GM23248 (cell line): ENCODE data around the gene FYB2. TPM values are rescaled to one million over a fixed set of nuclear protein-coding genes. Genes with fewer than 3 reads are reported as not detected.

Experiments used
- DNase-seq: peaks from one replicate; pipeline ENCODE4 v3.0.0-alpha.2; 2015
- H2AFZ ChIP-seq: fragments of 200-600 bp; sonication (generic); 2 replicates; pipeline ENCODE4 v1.6.1; 2016; ENCODE audit warnings: antibody characterized with exemption
- H3F3A ChIP-seq: fragments of 200-600 bp; sonication (generic); 2 replicates; pipeline ENCODE4 v1.6.1; 2016; ENCODE audit warnings: mild to moderate bottlenecking, antibody characterized with exemption, mixed run types; ENCODE audit not compliant: insufficient read depth
- H3K27ac ChIP-seq: fragments of 200-600 bp; sonication (generic); 2 replicates; pipeline ENCODE4 v1.5.1; 2016; ENCODE audit warnings: mild to moderate bottlenecking
- H3K27me3 ChIP-seq: fragments of 200-600 bp; sonication (generic); replicated peaks from 2 replicates; pipeline ENCODE4 v1.6.1; 2016; ENCODE audit warnings: mild to moderate bottlenecking; ENCODE audit not compliant: insufficient read depth
- H3K36me3 ChIP-seq: fragments of 200-600 bp; sonication (generic); 2 replicates; pipeline ENCODE4 v1.6.1; 2016; ENCODE audit warnings: low read depth, mild to moderate bottlenecking
- H3K4me1 ChIP-seq: fragments of 200-600 bp; sonication (generic); 2 replicates; pipeline ENCODE4 v1.6.1; 2016; ENCODE audit warnings: mild to moderate bottlenecking; ENCODE audit not compliant: insufficient read depth
- H3K4me2 ChIP-seq: fragments of 200-600 bp; sonication (generic); one replicate; pipeline ENCODE4 v1.6.1; 2016; ENCODE audit warnings: mild to moderate bottlenecking; ENCODE audit not compliant: unreplicated experiment
- H3K4me3 ChIP-seq: fragments of 200-600 bp; sonication (generic); 2 replicates; pipeline ENCODE4 v1.5.1; 2016; ENCODE audit warnings: mild to moderate bottlenecking
- H3K79me2 ChIP-seq: fragments of 200-600 bp; sonication (generic); 2 replicates; pipeline ENCODE4 v1.6.1; 2016; ENCODE audit warnings: mild to moderate bottlenecking; ENCODE audit not compliant: insufficient read depth
- H3K9ac ChIP-seq: fragments of 200-600 bp; sonication (generic); 2 replicates; pipeline ENCODE4 v1.6.1; 2016; ENCODE audit warnings: mild to moderate bottlenecking
- H3K9me2 ChIP-seq: fragments of 200-600 bp; sonication (generic); 2 replicates; pipeline ENCODE4 v1.6.1; 2016; ENCODE audit warnings: mixed run types, mild to moderate bottlenecking, moderate library complexity; ENCODE audit not compliant: insufficient read depth
- H3K9me3 ChIP-seq: fragments of 200-600 bp; sonication (generic); one replicate; pipeline ENCODE4 v1.6.1; 2017; ENCODE audit warnings: low read depth
- H4K20me1 ChIP-seq: fragments of 200-600 bp; sonication (generic); 2 replicates; pipeline ENCODE4 v1.6.0; 2016; ENCODE audit not compliant: insufficient read depth
- EZH2 ChIP-seq: fragments of 200-600 bp; sonication (generic); IDR thresholded peaks from 2 replicates; pipeline ENCODE4 v1.6.1; 2018; ENCODE audit warnings: antibody characterized with exemption, mild to moderate bottlenecking; ENCODE audit not compliant: insufficient read depth, poor library complexity, severe bottlenecking
- EZH2phosphoT487 ChIP-seq: fragments of 200-600 bp; sonication (generic); IDR thresholded peaks from 2 replicates; pipeline ENCODE4 v1.6.1; 2018; ENCODE audit warnings: antibody characterized with exemption, moderate library complexity, mild to moderate bottlenecking, low read depth; ENCODE audit not compliant: insufficient read depth
- WGBS, 2 experiments: methylation state at CpG; one replicate each; pipeline ENCODE4 v1.1.6; 2015 to 2017; ENCODE audit warnings: low lambda C conversion rate in 2 of 2, low coverage in 1 of 2; ENCODE audit errors: missing lambda C conversion rate in 2 of 2; 5-methylcytosine and 5-hydroxymethylcytosine counted together
- in situ Hi-C: fragments of 300-500 bp; cut with MboI; formaldehyde crosslinking; loops from 2 replicates; pipeline ENCODE4 v1.15.0; 2020
- polyA plus RNA-seq: library from polyadenylated mRNA; unstranded; fragments of >200 nt; fragmentation: Nextera tagmentation; extraction: Ambion mirVana; gene quantifications from 2 replicates; pipeline ENCODE4 v1.2.1, GENCODE V29; 2016
- total RNA-seq: library from RNA; depleted of rRNA; stranded (reverse); fragments of >200 nt; shearing (Covaris generic); gene quantifications from 2 replicates; pipeline ENCODE4 v1.2.3, GENCODE V29; 2014

Gene FYB2
- total and polyA plus RNA-seq, 2 experiments from 2014 or later: not detected

GRCh38 chr1:56827711-56828110 is 8.5 kb upstream of the FYB2 start:
- Histone ChIP-seq H3K36me3 (no peaks in the 10 kb centered on the region), H3K9me2 (no peaks in the 10 kb centered on the region), H3K9me3 (no peaks in the 10 kb centered on the region), H3K4me2 (no peak overlapping the region), H3K4me3 (no peak overlapping the region), H2AFZ (no peak overlapping the region), H3K4me1 (peaks cover 14% of the 10 kb centered on the region), H3F3A (no peaks in the 10 kb centered on the region), H3K27ac (no peak overlapping the region), H4K20me1 (no peaks in the 10 kb centered on the region), H3K9ac (no peak overlapping the region), H3K79me2 (no peaks in the 10 kb centered on the region), H3K27me3 (no peaks in the 10 kb centered on the region)
- in situ Hi-C loops: loop anchor here (25.0 kb wide), 1 partner anchor 1335 kb away; no protein-coding TSS in a partner anchor
- TF ChIP-seq EZH2phosphoT487: no peak
- TF ChIP-seq EZH2: no peak
- no peak for DNase-seq

DNA sequence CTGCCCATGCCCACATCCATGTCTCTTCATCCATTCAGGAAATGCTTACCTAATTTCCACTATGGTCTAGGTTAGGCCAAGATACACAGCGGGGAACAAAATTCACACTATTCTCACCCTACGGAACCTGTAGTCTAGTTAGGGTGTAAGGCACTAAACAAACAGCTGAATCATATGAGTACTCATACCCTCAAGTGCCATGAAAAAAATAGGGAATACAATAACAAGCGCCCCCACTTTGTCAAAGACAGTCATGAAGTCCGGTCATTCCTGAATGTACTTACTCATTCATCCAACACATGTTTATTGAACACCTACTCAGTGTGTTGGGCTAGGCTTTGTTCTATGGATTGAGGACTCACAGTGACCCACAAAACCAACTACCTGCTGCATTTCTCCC is 6.2 kb upstream of the FYB2 start:
- peak; percentile 37 for DNase-seq
- TF ChIP-seq EZH2 (no peak), EZH2phosphoT487 (no peak)
- in situ Hi-C loops: loop anchor here (25.0 kb wide), 1 partner anchor 1337 kb away; no protein-coding TSS in a partner anchor

GRCh38 chr1:56824938-56825337 is 5.7 kb upstream of the FYB2 start:
- H3K36me3 ChIP-seq: no peaks in the 10 kb centered on the region
- no peak overlapping the region for H2AFZ ChIP-seq
- no peak overlapping the region for H3K4me2 ChIP-seq
- no peaks in the 10 kb centered on the region for H3K27me3 ChIP-seq
- H3K9ac ChIP-seq: no peak overlapping the region
- no peak overlapping the region for H3K4me3 ChIP-seq
- H3K9me3 ChIP-seq: no peaks in the 10 kb centered on the region
- no peaks in the 10 kb centered on the region for H3K4me1 ChIP-seq
- TF ChIP-seq EZH2phosphoT487 (no peak), EZH2 (no peak)
- H3K9me2 ChIP-seq: no peaks in the 10 kb centered on the region
- no peaks in the 10 kb centered on the region for H3K79me2 ChIP-seq
- no peak overlapping the region for H3K27ac ChIP-seq
- no peaks in the 10 kb centered on the region for H4K20me1 ChIP-seq
- peak; percentile 13 for DNase-seq
- 90 to 95% methylated on average over 1 of the region's 1 CpG for WGBS, 2 experiments
- H3F3A ChIP-seq: no peaks in the 10 kb centered on the region
- in situ Hi-C loops: loop anchor here (25.0 kb wide), 2 partner anchors 1337 to 1538 kb away; no protein-coding TSS in a partner anchor

More for the DNA sequence above, 6.2 kb upstream of the FYB2 start:
- 62 to 63% methylated on average over 4 of the region's 4 CpGs for WGBS, 2 experiments
- Histone ChIP-seq H3K4me2 (no peak overlapping the region), H2AFZ (no peak overlapping the region), H3K9ac (no peak overlapping the region), H3K4me3 (no peak overlapping the region), H3F3A (no peaks in the 10 kb centered on the region), H3K9me3 (no peaks in the 10 kb centered on the region), H4K20me1 (no peaks in the 10 kb centered on the region), H3K4me1 (no peaks in the 10 kb centered on the region), H3K9me2 (no peaks in the 10 kb centered on the region), H3K36me3 (no peaks in the 10 kb centered on the region), H3K27ac (no peak overlapping the region), H3K79me2 (no peaks in the 10 kb centered on the region), H3K27me3 (no peaks in the 10 kb centered on the region)

DNA sequence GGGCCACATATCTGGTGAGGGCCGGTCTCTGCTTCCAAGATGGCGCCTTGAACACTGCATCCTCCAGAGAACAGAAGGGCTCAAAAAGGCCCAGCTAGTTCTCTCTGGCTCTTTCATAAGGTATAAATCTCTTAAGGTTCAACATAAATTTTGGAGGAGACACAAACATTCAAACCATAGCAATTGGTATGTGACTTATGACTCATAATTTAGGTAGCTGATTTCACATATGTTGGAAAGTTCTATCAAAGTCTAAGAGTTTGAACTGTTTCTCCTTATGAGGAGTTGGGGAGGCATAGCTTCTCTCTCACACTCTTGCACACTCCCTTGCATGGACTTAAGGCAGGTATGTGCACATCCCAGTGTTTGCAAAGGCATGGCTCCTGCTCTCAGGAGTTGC is 5.1 kb upstream of the FYB2 start:
- no peak overlapping the region for H3K4me2 ChIP-seq
- no peak overlapping the region for H3K27ac ChIP-seq
- TF ChIP-seq EZH2 (no peak), EZH2phosphoT487 (no peak)
- no peaks in the 10 kb centered on the region for H3K4me1 ChIP-seq
- no peaks in the 10 kb centered on the region for H4K20me1 ChIP-seq
- H3K27me3 ChIP-seq: no peaks in the 10 kb centered on the region
- H2AFZ ChIP-seq: no peak overlapping the region
- H3K36me3 ChIP-seq: no peaks in the 10 kb centered on the region
- H3K9ac ChIP-seq: no peak overlapping the region
- WGBS, 2 experiments: 95 to 100% methylated on average over 2 of the region's 2 CpGs
- no peaks in the 10 kb centered on the region for H3K9me2 ChIP-seq
- no peak overlapping the region for H3K4me3 ChIP-seq
- no peaks in the 10 kb centered on the region for H3F3A ChIP-seq
- in situ Hi-C loops: loop anchor here (25.0 kb wide), 1 partner anchor 1537 kb away; no protein-coding TSS in a partner anchor
- H3K79me2 ChIP-seq: no peaks in the 10 kb centered on the region
- no peaks in the 10 kb centered on the region for H3K9me3 ChIP-seq
- DNase-seq: peak; percentile 15

DNA sequence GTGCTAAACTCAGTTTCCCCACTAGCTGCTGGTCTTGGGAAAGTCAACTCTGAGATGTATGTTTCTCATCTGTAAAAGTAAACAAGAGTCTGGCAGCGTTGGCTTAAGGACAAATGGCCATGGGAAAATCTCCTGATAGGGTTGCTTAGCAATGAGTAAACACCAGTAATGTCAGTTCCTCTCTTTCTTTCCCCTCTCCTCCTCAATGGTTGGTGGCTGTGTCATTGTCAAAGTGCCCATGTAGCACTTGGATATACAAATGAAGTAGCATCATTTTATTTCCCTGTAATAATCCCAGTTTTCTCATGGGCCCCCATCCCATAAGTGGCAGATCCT is 2.2 kb upstream of the FYB2 start:
- Histone ChIP-seq H3K4me2 (no peak overlapping the region), H3K4me1 (no peaks in the 10 kb centered on the region), H3K27ac (no peak overlapping the region), H3K9me3 (no peaks in the 10 kb centered on the region), H3K9me2 (no peaks in the 10 kb centered on the region), H4K20me1 (no peaks in the 10 kb centered on the region), H3K79me2 (no peaks in the 10 kb centered on the region), H3K9ac (no peak overlapping the region; the same call in 1 of the 2 replicates), H2AFZ (0 out of 2 replicates have a peak overlapping the region, but pooled peaks have one; percentile 39), H3K27me3 (no peaks in the 10 kb centered on the region), H3K4me3 (no peak overlapping the region), H3K36me3 (no peaks in the 10 kb centered on the region), H3F3A (no peaks in the 10 kb centered on the region)
- 0% methylated on average over 1 of the region's 1 CpG for whole genome bisulfite sequencing, 2 experiments
- DNase-seq: peak; percentile 47
- in situ Hi-C loops: loop anchor here (25.0 kb wide), 1 partner anchor 1534 kb away; no protein-coding TSS in a partner anchor
- TF ChIP-seq EZH2phosphoT487: no peak
- no peak for TF ChIP-seq EZH2
